NCI-H2171 (cell line): ENCODE data around the gene CPOX.
"Not testable (repeated sequence)": the region's sequence is repeated elsewhere in the genome, so short reads cannot be mapped to it uniquely, and the experiment has no call there.

ENCODE experiments used
- DNase-seq: peaks from one replicate; lab custom pipeline; 2025; lab: John Stamatoyannopoulos, UW

The CPOX gene

GRCh38 chr3:98561727-98562521 lies 31.5 kb downstream of the CPOX start:
- DNase-seq: no peak

- DNase-seq: no peak
Observed at GRCh38 chr3:98560911-98561310, 32.5 kb downstream of the CPOX start.

- DNase-seq: not testable (repeated sequence)
Observed at GRCh38 chr3:98559769-98560168, 33.6 kb downstream of the CPOX start.

GRCh38 chr3:98558100-98558827 lies 35.1 kb downstream of the CPOX start:
- no peak for DNase-seq

GRCh38 chr3:98557324-98558010 lies 35.9 kb downstream of the CPOX start:
- no peak for DNase-seq

- DNase-seq: no peak
Observed at GRCh38 chr3:98556164-98557130, 37.0 kb downstream of the CPOX start.

- DNase-seq: no peak
Observed at GRCh38 chr3:98555025-98555379, 38.4 kb downstream of the CPOX start.

- no peak for DNase-seq
Observed at GRCh38 chr3:98554580-98554979, 38.8 kb downstream of the CPOX start.

- DNase-seq: no peak
Observed at GRCh38 chr3:98553753-98554152, 39.7 kb downstream of the CPOX start.

- no peak for DNase-seq
Observed at GRCh38 chr3:98553021-98553563, 40.3 kb downstream of the CPOX start.

- DNase-seq: no peak
Observed at GRCh38 chr3:98552232-98553020, 41.0 kb downstream of the CPOX start.

- DNase-seq: no peak
Observed at GRCh38 chr3:98551754-98552153, 41.7 kb downstream of the CPOX start.

GRCh38 chr3:98551236-98551635 lies 42.2 kb downstream of the CPOX start:
- DNase-seq: no peak

- no peak for DNase-seq
Observed at GRCh38 chr3:98550833-98551232, 42.6 kb downstream of the CPOX start.

- DNase-seq: no peak
Observed at GRCh38 chr3:98548544-98548943, 44.9 kb downstream of the CPOX start.

GRCh38 chr3:98545940-98546339 lies 47.5 kb downstream of the CPOX start:
- no peak for DNase-seq

GRCh38 chr3:98542623-98543022 lies 50.8 kb downstream of the CPOX start:
- no peak for DNase-seq

GRCh38 chr3:98541695-98542094 lies 51.7 kb downstream of the CPOX start:
- DNase-seq: no peak

GRCh38 chr3:98540346-98540745 lies 53.1 kb downstream of the CPOX start:
- DNase-seq: no peak

GRCh38 chr3:98536456-98537017 lies 56.9 kb downstream of the CPOX start:
- DNase-seq: no peak
